B cell (primary cell): ENCODE data around the gene KLHL42.

Experiments
- CTCF ChIP-seq: fragments of 200-600 bp; IDR thresholded peaks from one replicate; pipeline ENCODE4 v1.8.0; 2022; ENCODE audit warnings: antibody characterized with exemption, mild to moderate bottlenecking
- EZH2 ChIP-seq: IDR thresholded peaks from 2 replicates; pipeline ENCODE4 v1.6.1; 2012; ENCODE audit warnings: borderline replicate concordance, low read depth, mild to moderate bottlenecking, moderate library complexity, low read length; ENCODE audit not compliant: insufficient read depth, poor library complexity, severe bottlenecking

GRCh38 chr12:27818401-27818918 is 38.4 kb downstream of the KLHL42 start:
- TF ChIP-seq CTCF (no peak), EZH2 (no peak)
